Activated naive CD8-positive, alpha-beta T cell treated with anti-CD3 and anti-CD28 coated beads for 36 hours (primary cell): ENCODE results near the gene MAGI1. TPM values are rescaled to one million over a fixed set of nuclear protein-coding genes. Genes with fewer than 3 reads are reported as not detected.
A peak's percentile ranks its signal among the peaks of the same experiment; 100 is the strongest.

ENCODE experiments used
- DNase-seq: peaks from one replicate; pipeline ENCODE4 v3.0.0; 2021
- H3K27ac Mint-ChIP-seq: one replicate; pipeline ENCODE4 v1.8.0; 2022; ENCODE audit warnings: mild to moderate bottlenecking, moderate library complexity, mixed read lengths
- H3K27me3 Mint-ChIP-seq: one replicate; pipeline ENCODE4 v1.8.0; 2022; ENCODE audit warnings: mild to moderate bottlenecking, mixed read lengths
- H3K36me3 Mint-ChIP-seq: one replicate; pipeline ENCODE4 v1.8.0; 2021; ENCODE audit warnings: mild to moderate bottlenecking, mixed read lengths
- H3K4me1 Mint-ChIP-seq: one replicate; pipeline ENCODE4 v1.8.0; 2021; ENCODE audit warnings: mixed read lengths
- H3K4me3 Mint-ChIP-seq: one replicate; pipeline ENCODE4 v1.8.0; 2022; ENCODE audit warnings: mild to moderate bottlenecking, moderate library complexity, mixed read lengths
- H3K9me3 Mint-ChIP-seq: one replicate; pipeline ENCODE4 v1.8.0; 2022; ENCODE audit warnings: mixed read lengths
- total RNA-seq, 2 experiments: library from RNA; stranded (reverse); gene quantifications; one replicate each; pipeline ENCODE4 v1.2.3, GENCODE V29; 2021

MAGI1 gene
- under 1 TPM; 0.12 to 0.16 TPM for total RNA-seq

GRCh38 chr3:66038726-66039589 is at the start of gene MAGI1:
MAGI1 (minus strand) TSS chr3:66038918; CDS start chr3:66038308, 610 bp downstream.
- H3K9me3 Mint-ChIP-seq = no peaks in the 10 kb centered on the region
- H3K36me3 Mint-ChIP-seq = no peaks in the 10 kb centered on the region
- peak; percentile 57 for DNase-seq
- H3K27me3 Mint-ChIP-seq = peaks cover 76% of the 10 kb centered on the region
- H3K4me3 Mint-ChIP-seq = peak within 1 kb of the TSS; percentile 84
- H3K4me1 Mint-ChIP-seq = peaks cover 7% of the 10 kb centered on the region
- H3K27ac Mint-ChIP-seq = no peak within 1 kb of the TSS

- H3K27ac Mint-ChIP-seq = no peak overlapping the region
- H3K27me3 Mint-ChIP-seq = no peaks in the 10 kb centered on the region
- H3K4me1 Mint-ChIP-seq = no peaks in the 10 kb centered on the region
- H3K4me3 Mint-ChIP-seq = no peak overlapping the region
- H3K36me3 Mint-ChIP-seq = no peaks in the 10 kb centered on the region
- H3K9me3 Mint-ChIP-seq = no peaks in the 10 kb centered on the region
- DNase-seq = no peak
Observed at GRCh38 chr3:66083784-66084213, 45.1 kb upstream of the MAGI1 start.

GRCh38 chr3:66083096-66083678 is 44.5 kb upstream of the MAGI1 start:
- Mint-ChIP-seq H3K36me3 (no peaks in the 10 kb centered on the region), H3K27me3 (no peaks in the 10 kb centered on the region), H3K9me3 (no peaks in the 10 kb centered on the region), H3K4me3 (no peak overlapping the region), H3K4me1 (no peaks in the 10 kb centered on the region), H3K27ac (no peak overlapping the region)
- no peak for DNase-seq

DNA sequence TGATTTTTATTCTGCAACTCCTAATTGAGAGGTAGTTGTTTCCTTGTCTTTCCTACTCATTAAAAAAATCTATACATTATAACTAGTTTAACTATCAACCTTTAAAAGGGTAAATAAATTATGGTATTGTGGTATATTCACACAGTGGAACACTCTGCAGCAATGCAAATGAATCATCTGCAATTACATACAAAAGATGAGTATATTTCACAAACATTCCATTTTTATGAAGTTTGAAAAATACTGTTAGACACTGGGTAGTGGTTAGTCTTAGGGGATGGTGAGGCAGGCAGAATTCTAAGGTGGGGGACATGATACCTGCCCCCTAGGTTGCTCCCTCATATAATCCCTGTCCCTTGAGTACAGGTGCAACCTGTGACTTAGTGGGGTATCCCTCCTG is 44.0 kb upstream of the MAGI1 start:
- H3K27ac Mint-ChIP-seq = no peak overlapping the region

DNA sequence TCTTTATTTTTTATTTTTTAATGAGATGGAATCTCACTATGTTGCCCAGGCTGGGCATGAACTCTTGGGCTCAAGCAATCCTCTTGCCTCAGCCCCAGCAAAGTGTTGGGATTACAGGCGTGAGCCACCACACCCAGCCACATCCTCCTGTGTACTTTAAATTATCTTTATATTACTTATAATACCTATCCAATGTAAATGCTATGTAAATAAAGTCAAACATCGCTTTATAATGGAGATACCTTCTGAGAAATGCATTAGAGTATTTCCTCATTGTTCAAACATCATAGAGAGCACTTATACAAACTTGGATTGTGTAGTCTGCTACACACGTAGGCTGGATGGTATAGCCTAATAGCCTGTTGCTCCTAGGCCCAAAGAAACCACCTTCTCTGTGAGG is 41.4 kb upstream of the MAGI1 start:
- Mint-ChIP-seq H3K27ac (no peak overlapping the region), H3K4me1 (no peaks in the 10 kb centered on the region), H3K36me3 (no peaks in the 10 kb centered on the region), H3K4me3 (no peak overlapping the region), H3K27me3 (no peaks in the 10 kb centered on the region), H3K9me3 (no peaks in the 10 kb centered on the region)
- DNase-seq = no peak

More for the DNA sequence above, 44.0 kb upstream of the MAGI1 start:
- Mint-ChIP-seq H3K36me3 (no peaks in the 10 kb centered on the region), H3K4me3 (no peak overlapping the region), H3K9me3 (no peaks in the 10 kb centered on the region), H3K4me1 (no peaks in the 10 kb centered on the region), H3K27me3 (no peaks in the 10 kb centered on the region)
- no peak for DNase-seq

GRCh38 chr3:66077973-66078372 is 39.3 kb upstream of the MAGI1 start:
- H3K4me3 Mint-ChIP-seq = no peak overlapping the region
- H3K27me3 Mint-ChIP-seq = no peaks in the 10 kb centered on the region
- no peaks in the 10 kb centered on the region for H3K36me3 Mint-ChIP-seq
- no peak overlapping the region for H3K27ac Mint-ChIP-seq
- H3K9me3 Mint-ChIP-seq = peaks cover under 1% of the 10 kb centered on the region
- H3K4me1 Mint-ChIP-seq = no peaks in the 10 kb centered on the region
- no peak for DNase-seq

DNA sequence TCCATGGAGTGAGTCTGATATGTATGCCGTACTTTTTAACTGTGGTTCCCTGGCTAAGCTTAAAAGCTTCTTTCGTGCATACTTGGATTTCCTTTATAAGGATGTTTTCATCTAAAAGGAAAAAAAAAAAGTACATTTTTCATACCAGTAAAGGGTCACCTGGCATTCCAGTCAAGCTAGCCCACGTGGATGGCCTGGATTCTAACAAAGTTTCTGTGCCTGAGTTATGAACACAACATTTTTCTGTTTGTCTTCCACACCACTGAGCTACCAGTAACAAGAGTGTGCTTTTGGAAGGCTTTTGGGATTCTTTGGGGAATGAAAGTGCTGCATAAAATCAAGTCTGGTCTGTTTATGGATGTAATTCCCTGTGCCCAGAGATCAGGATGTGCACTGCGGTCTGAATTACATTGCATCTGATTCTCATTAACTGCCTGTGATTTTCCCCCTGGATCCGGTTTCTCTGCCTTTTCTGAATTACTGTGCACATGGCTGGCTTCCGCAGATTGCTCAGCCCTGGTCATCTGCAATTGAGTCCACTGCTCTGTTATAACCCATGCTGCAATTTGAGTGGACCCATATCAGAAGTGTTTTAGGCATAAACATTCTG is 38.2 kb upstream of the MAGI1 start:
- H3K4me1 Mint-ChIP-seq = no peaks in the 10 kb centered on the region
- H3K27me3 Mint-ChIP-seq = no peaks in the 10 kb centered on the region
- H3K4me3 Mint-ChIP-seq = no peak overlapping the region
- H3K36me3 Mint-ChIP-seq = no peaks in the 10 kb centered on the region
- no peak for DNase-seq
- H3K9me3 Mint-ChIP-seq = peaks cover 2% of the 10 kb centered on the region
- H3K27ac Mint-ChIP-seq = no peak overlapping the region

GRCh38 chr3:66075281-66075680 is 36.6 kb upstream of the MAGI1 start:
- Mint-ChIP-seq H3K36me3 (no peaks in the 10 kb centered on the region), H3K27me3 (no peaks in the 10 kb centered on the region)

GRCh38 chr3:66073464-66074141 is 34.9 kb upstream of the MAGI1 start:
- Mint-ChIP-seq H3K4me3 (no peak overlapping the region), H3K9me3 (peaks cover 5% of the 10 kb centered on the region), H3K36me3 (no peaks in the 10 kb centered on the region), H3K4me1 (no peaks in the 10 kb centered on the region), H3K27ac (no peak overlapping the region), H3K27me3 (no peaks in the 10 kb centered on the region)
- DNase-seq = no peak

More at GRCh38 chr3:66075281-66075680, 36.6 kb upstream of the MAGI1 start:
- Mint-ChIP-seq H3K4me1 (no peaks in the 10 kb centered on the region), H3K9me3 (peaks cover 2% of the 10 kb centered on the region), H3K27ac (no peak overlapping the region), H3K4me3 (no peak overlapping the region)
- no peak for DNase-seq

- no peak for DNase-seq
- no peak overlapping the region for H3K27ac Mint-ChIP-seq
- H3K4me1 Mint-ChIP-seq = no peaks in the 10 kb centered on the region
- no peaks in the 10 kb centered on the region for H3K36me3 Mint-ChIP-seq
- peaks cover under 1% of the 10 kb centered on the region for H3K27me3 Mint-ChIP-seq
- no peak overlapping the region for H3K4me3 Mint-ChIP-seq
- H3K9me3 Mint-ChIP-seq = peaks cover 5% of the 10 kb centered on the region
Observed at GRCh38 chr3:66068255-66068654, 29.5 kb upstream of the MAGI1 start.

DNA sequence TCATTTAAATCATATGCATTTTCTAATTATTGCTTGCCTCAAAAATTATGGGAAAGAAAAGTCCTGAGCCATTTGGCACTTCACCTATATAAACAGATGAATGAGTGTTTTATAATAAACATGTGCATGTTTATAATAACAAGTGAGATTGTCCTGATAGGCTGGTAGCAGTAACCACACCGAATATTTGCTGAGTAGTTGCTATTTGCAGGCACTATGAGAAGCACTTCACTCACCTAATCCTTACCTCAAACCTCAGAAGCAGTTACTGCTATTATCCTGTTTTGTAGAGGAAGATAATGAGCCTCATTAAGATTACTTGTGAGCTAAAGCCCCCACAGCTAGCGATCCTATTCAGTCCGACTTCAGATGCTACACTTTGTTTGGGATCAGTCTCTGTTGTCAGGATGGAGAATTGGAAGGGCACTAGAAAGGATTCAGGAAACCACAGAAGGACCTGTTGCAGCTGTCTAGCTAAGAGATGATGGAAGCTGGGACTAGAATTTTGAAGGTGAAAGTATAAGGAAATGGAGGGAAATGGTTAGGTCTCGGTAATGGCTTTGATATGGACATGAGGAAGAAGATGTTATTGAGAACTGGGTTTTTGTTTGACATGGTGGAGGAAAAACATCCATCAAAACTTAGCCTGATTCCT is 28.4 kb upstream of the MAGI1 start:
- no peak overlapping the region for H3K4me3 Mint-ChIP-seq
- DNase-seq = no peak
- H3K36me3 Mint-ChIP-seq = no peaks in the 10 kb centered on the region
- no peak overlapping the region for H3K27ac Mint-ChIP-seq
- H3K9me3 Mint-ChIP-seq = peaks cover 3% of the 10 kb centered on the region
- peaks cover 7% of the 10 kb centered on the region for H3K27me3 Mint-ChIP-seq
- no peaks in the 10 kb centered on the region for H3K4me1 Mint-ChIP-seq

DNA sequence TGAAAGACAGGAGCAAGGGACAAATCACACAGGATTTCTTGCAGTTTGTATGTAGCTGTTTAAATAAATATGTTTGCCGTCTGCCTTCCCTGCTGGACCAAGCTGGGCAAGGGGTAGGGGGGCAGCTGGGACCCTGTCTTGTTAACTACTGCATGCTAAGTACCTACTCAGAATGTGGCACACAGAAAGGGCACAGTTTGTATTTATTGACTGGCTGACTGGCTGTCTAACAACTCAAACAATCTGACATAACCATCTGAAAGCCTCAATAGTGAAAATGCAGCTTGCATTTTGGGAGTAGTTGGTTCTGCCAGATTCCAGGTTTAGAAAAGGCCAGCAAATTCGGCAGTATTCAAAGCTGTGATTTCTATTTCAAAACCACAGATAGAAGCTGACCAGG is 16.6 kb upstream of the MAGI1 start:
- Mint-ChIP-seq H3K27me3 (peaks cover 3% of the 10 kb centered on the region), H3K4me1 (no peaks in the 10 kb centered on the region), H3K27ac (no peak overlapping the region), H3K9me3 (no peaks in the 10 kb centered on the region), H3K4me3 (no peak overlapping the region), H3K36me3 (no peaks in the 10 kb centered on the region)
- no peak for DNase-seq

GRCh38 chr3:66053550-66054094 is 14.9 kb upstream of the MAGI1 start:
- H3K27ac Mint-ChIP-seq = no peak overlapping the region
- H3K27me3 Mint-ChIP-seq = peaks cover 3% of the 10 kb centered on the region
- no peaks in the 10 kb centered on the region for H3K4me1 Mint-ChIP-seq
- no peak for DNase-seq
- no peak overlapping the region for H3K4me3 Mint-ChIP-seq
- no peaks in the 10 kb centered on the region for H3K36me3 Mint-ChIP-seq
- H3K9me3 Mint-ChIP-seq = no peaks in the 10 kb centered on the region

DNA sequence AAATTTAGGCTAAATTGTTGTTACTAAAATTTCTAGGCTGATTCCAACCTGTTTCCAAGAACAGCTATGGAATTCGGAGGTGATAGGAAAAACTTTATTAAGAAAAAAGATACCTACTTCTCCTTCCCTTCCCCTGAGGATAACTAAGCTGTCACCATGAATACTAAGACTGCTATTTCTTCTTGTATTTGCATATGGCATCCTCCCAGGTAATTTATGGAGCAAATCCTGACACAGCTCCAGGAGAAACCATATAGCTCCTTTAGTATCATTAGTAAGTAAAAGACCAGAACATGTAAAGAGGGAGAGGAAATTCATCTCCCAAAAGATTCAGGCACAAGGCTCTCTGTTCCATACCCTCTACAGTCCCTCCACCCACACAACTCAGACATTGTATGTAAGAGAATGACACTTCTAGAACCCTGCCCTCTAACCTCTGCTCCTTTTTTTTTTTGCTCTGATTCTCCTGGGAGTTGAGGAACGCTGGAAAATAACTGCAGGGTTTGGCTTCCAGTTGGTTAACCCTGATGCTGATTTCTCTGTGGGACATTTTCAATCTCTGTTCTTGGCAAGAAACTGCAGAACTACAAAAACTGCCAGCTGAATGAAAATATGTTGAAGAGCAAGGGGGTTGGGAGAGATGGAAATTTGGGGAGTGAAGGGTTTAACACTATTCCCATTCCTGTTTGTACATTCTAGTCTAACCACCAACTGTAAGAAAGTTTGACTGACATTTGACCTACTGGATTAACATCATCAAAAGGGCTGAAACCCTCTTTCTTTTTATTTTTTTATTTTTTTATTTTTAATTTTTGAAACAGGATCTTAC is 14.2 kb upstream of the MAGI1 start:
- no peak for DNase-seq
- no peaks in the 10 kb centered on the region for H3K36me3 Mint-ChIP-seq
- no peak overlapping the region for H3K27ac Mint-ChIP-seq
- H3K27me3 Mint-ChIP-seq = peaks cover 3% of the 10 kb centered on the region
- H3K4me3 Mint-ChIP-seq = no peak overlapping the region
- H3K9me3 Mint-ChIP-seq = no peaks in the 10 kb centered on the region
- H3K4me1 Mint-ChIP-seq = no peaks in the 10 kb centered on the region
